ENCODE measurements around the gene FBXO15.

FBXO15 gene

GRCh38 chr18:74078257-74078656, 69.4 kb downstream of the FBXO15 start:
- no peak overlapping the region for H2AFZ ChIP-seq (ENCODE audit: low read length)
- no peaks in the 10 kb centered on the region for H3K27me3 ChIP-seq (ENCODE audit: insufficient read depth, low read length, poor library complexity, severe bottlenecking)
- no peaks in the 10 kb centered on the region for H3K36me3 ChIP-seq (ENCODE audit: insufficient read depth, low read length)
- no peaks in the 10 kb centered on the region for H3F3A ChIP-seq (ENCODE audit: low read depth)
- H3K4me3 ChIP-seq (ENCODE audit: low read length, poor library complexity, severe bottlenecking): no peak overlapping the region
- no peak overlapping the region for H3K9ac ChIP-seq (ENCODE audit: low read depth, low read length, poor library complexity, severe bottlenecking)
- no peak overlapping the region for H3K4me2 ChIP-seq (ENCODE audit: low read depth, low read length, poor library complexity, severe bottlenecking)
- peaks cover 7% of the 10 kb centered on the region for H3K4me1 ChIP-seq (ENCODE audit: insufficient read depth, low read length, poor library complexity, severe bottlenecking)
- no peaks in the 10 kb centered on the region for H3K79me2 ChIP-seq (ENCODE audit: insufficient read depth, low read length)
- no peaks in the 10 kb centered on the region for H3K9me2 ChIP-seq (replicated peaks; ENCODE audit: low read depth, low read length)
- H4K20me1 ChIP-seq (ENCODE audit: insufficient read depth, low read length, poor library complexity, severe bottlenecking): no peaks in the 10 kb centered on the region
- no peaks in the 10 kb centered on the region for H3K9me3 ChIP-seq (ENCODE audit: insufficient read depth, low read depth, low read length)
- TF ChIP-seq, protein P1, sequence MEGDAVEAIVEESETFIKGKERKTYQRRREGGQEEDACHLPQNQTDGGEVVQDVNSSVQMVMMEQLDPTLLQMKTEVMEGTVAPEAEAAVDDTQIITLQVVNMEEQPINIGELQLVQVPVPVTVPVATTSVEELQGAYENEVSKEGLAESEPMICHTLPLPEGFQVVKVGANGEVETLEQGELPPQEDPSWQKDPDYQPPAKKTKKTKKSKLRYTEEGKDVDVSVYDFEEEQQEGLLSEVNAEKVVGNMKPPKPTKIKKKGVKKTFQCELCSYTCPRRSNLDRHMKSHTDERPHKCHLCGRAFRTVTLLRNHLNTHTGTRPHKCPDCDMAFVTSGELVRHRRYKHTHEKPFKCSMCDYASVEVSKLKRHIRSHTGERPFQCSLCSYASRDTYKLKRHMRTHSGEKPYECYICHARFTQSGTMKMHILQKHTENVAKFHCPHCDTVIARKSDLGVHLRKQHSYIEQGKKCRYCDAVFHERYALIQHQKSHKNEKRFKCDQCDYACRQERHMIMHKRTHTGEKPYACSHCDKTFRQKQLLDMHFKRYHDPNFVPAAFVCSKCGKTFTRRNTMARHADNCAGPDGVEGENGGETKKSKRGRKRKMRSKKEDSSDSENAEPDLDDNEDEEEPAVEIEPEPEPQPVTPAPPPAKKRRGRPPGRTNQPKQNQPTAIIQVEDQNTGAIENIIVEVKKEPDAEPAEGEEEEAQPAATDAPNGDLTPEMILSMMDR (conservative IDR thresholded peaks at IDR 0.05; ENCODE audit: low read length): no peak
- TF ChIP-seq EZH2phosphoT487 (IDR thresholded peaks at IDR 0.05; ENCODE audit: borderline replicate concordance): no peak

- Histone ChIP-seq H3K9me3 (ENCODE audit: insufficient read depth, low read depth, low read length) (no peaks in the 10 kb centered on the region), H3K4me2 (ENCODE audit: low read depth, low read length, poor library complexity, severe bottlenecking) (no peak overlapping the region), H3K4me1 (ENCODE audit: insufficient read depth, low read length, poor library complexity, severe bottlenecking) (no peaks in the 10 kb centered on the region), H3K9ac (ENCODE audit: low read depth, low read length, poor library complexity, severe bottlenecking) (no peak overlapping the region), H3K36me3 (ENCODE audit: insufficient read depth, low read length) (no peaks in the 10 kb centered on the region), H2AFZ (ENCODE audit: low read length) (no peak overlapping the region), H3K79me2 (ENCODE audit: insufficient read depth, low read length) (no peaks in the 10 kb centered on the region), H3K9me2 (replicated peaks; ENCODE audit: low read depth, low read length) (no peaks in the 10 kb centered on the region), H3K4me3 (ENCODE audit: low read length, poor library complexity, severe bottlenecking) (no peak overlapping the region), H4K20me1 (ENCODE audit: insufficient read depth, low read length, poor library complexity, severe bottlenecking) (no peaks in the 10 kb centered on the region), H3K27me3 (ENCODE audit: insufficient read depth, low read length, poor library complexity, severe bottlenecking) (no peaks in the 10 kb centered on the region), H3F3A (ENCODE audit: low read depth) (no peaks in the 10 kb centered on the region)
- no peak for TF ChIP-seq EZH2phosphoT487 (IDR thresholded peaks at IDR 0.05; ENCODE audit: borderline replicate concordance)
- TF ChIP-seq, protein P1 (conservative IDR thresholded peaks at IDR 0.05; ENCODE audit: low read length): no peak
Measured at GRCh38 chr18:74074668-74075564, 72.7 kb downstream of the FBXO15 start.

DNA sequence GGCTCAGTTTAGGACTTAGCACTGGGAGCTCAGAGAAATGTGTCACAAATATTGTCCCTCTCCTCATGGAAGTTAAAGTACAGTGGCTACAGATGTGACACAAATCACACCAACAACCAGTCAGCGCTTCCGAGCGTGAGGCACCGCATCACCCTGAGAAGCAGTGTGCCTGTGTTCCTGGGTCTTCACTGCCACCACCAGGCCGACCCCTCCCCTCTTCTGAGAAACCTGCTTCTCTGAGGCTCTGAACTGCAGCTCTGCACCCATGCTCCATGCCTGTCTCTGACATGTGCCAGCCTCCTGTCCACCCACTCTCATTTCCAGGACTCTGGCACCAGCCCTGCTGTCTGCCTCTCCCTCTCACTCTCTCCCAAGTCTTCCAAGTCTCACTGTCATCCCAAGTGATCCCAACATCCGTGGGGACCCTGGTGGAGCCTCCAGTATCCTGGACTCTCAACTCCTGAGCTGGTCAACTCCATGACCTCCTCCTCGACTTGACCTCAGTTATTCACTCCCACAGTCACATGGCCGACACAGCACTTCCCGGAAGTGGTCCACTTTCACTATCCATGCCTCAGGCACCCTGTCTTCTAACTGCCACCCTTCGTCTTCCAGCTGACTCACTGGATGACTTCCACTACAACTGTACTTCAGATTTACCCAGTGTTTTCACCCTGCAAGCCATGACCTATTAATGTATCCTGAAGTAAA, 73.5 kb downstream of the FBXO15 start:
- H3F3A ChIP-seq (ENCODE audit: low read depth): no peaks in the 10 kb centered on the region
- H3K9me3 ChIP-seq (ENCODE audit: insufficient read depth, low read depth, low read length): no peaks in the 10 kb centered on the region
- no peak for TF ChIP-seq EZH2phosphoT487 (IDR thresholded peaks at IDR 0.05; ENCODE audit: borderline replicate concordance)
- TF ChIP-seq, protein P1 (conservative IDR thresholded peaks at IDR 0.05; ENCODE audit: low read length): no peak
- no peaks in the 10 kb centered on the region for H3K4me1 ChIP-seq (ENCODE audit: insufficient read depth, low read length, poor library complexity, severe bottlenecking)
- H3K4me2 ChIP-seq (ENCODE audit: low read depth, low read length, poor library complexity, severe bottlenecking): no peak overlapping the region
- H3K36me3 ChIP-seq (ENCODE audit: insufficient read depth, low read length): no peaks in the 10 kb centered on the region
- no peak overlapping the region for H3K4me3 ChIP-seq (ENCODE audit: low read length, poor library complexity, severe bottlenecking)
- H2AFZ ChIP-seq (ENCODE audit: low read length): no peak overlapping the region
- no peaks in the 10 kb centered on the region for H3K79me2 ChIP-seq (ENCODE audit: insufficient read depth, low read length)
- H4K20me1 ChIP-seq (ENCODE audit: insufficient read depth, low read length, poor library complexity, severe bottlenecking): no peaks in the 10 kb centered on the region
- no peak overlapping the region for H3K9ac ChIP-seq (ENCODE audit: low read depth, low read length, poor library complexity, severe bottlenecking)
- no peaks in the 10 kb centered on the region for H3K9me2 ChIP-seq (replicated peaks; ENCODE audit: low read depth, low read length)
- no peaks in the 10 kb centered on the region for H3K27me3 ChIP-seq (ENCODE audit: insufficient read depth, low read length, poor library complexity, severe bottlenecking)

All from Loucy (cell line).